NK-92 treated with Interleukin-12 subunit alpha and Interleukin-12 subunit beta, amount 100 ng/mL, for 24 hours (cell line): ENCODE measurements around the gene CHCHD3.

ENCODE experiments used
- DNase-seq: peaks from one replicate; lab custom pipeline; 2025; lab: John Stamatoyannopoulos, UW

The CHCHD3 gene

GRCh38 chr7:132742189-132742612 lies 339.7 kb downstream of the CHCHD3 start:
- no peak for DNase-seq

DNA sequence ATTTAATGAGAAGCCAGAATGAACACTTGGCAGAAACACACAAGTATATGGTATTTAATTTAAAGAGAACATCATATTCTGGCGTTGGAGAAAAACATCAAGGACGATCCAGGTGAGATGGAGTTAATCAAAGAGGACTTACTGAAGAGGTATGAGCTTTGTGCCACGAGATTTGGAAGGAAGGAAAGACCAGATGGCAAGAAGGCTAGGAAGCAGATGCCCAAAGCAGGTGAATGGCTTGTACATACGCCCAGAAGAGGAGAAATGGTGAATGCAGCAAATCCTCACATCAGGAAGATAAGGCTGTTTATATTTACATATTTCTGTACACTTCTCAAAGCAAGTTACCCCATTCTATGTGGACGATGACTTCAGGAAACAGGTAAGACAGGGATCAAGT lies 341.7 kb downstream of the CHCHD3 start:
- DNase-seq: no peak

GRCh38 chr7:132739271-132739955 lies 342.5 kb downstream of the CHCHD3 start:
- no peak for DNase-seq

- no peak for DNase-seq
Measured at GRCh38 chr7:132738254-132738653, 343.6 kb downstream of the CHCHD3 start.

- DNase-seq: no peak
Measured at GRCh38 chr7:132735476-132735875, 346.4 kb downstream of the CHCHD3 start.
